T-helper 17 cell (primary cell): ENCODE data around the gene MAPKAP1. TPM values are rescaled to one million over a fixed set of nuclear protein-coding genes. Genes with fewer than 3 reads are reported as not detected.
"Not testable (repeated sequence)": the region's sequence is repeated elsewhere in the genome, so short reads cannot be mapped to it uniquely, and the experiment has no call there.

Source experiments
- ATAC-seq: fragments of 150-1000 bp; cut with Tn5 transposase; 2 replicates; pipeline ENCODE4 v1.10.0; 2021; ENCODE audit warnings: mild to moderate bottlenecking, moderate library complexity
- DNase-seq, 3 donors: peaks; one replicate each; pipeline versions ENCODE4 v3.0.0 to v3.0.0-alpha.2; 2020 to 2021
- H3K9me3 ChIP-seq: one replicate; pipeline ENCODE4 v1.7.0; 2013; ENCODE audit warnings: low read length, mild to moderate bottlenecking; ENCODE audit not compliant: control insufficient read depth, poor library complexity, severe bottlenecking
- H3K27ac Mint-ChIP-seq: one replicate; pipeline ENCODE4 v1.8.0; 2022; ENCODE audit warnings: mild to moderate bottlenecking, moderate library complexity, mixed read lengths
- H3K27me3 Mint-ChIP-seq: one replicate; pipeline ENCODE4 v1.8.0; 2022; ENCODE audit warnings: mixed read lengths
- H3K36me3 Mint-ChIP-seq: one replicate; pipeline ENCODE4 v1.8.0; 2022; ENCODE audit warnings: low read depth, mixed read lengths
- H3K4me1 Mint-ChIP-seq: one replicate; pipeline ENCODE4 v1.8.0; 2022; ENCODE audit warnings: mild to moderate bottlenecking, mixed read lengths
- H3K4me3 Mint-ChIP-seq: one replicate; pipeline ENCODE4 v1.8.0; 2022; ENCODE audit warnings: mild to moderate bottlenecking, moderate library complexity, mixed read lengths
- total RNA-seq, 4 donors: library from RNA in 2 of 4; stranded (reverse) in 2 of 4; gene quantifications; one replicate each; pipeline ENCODE4 v1.2.3 and lab custom pipeline; 2022 to 2026

MAPKAP1 gene
- total RNA-seq, 2 donors from 2014 or later = 46.6 to 52.9 TPM

GRCh38 chr9:125701351-125701750 is 5.7 kb downstream of the MAPKAP1 start:
- no peak overlapping the region for H3K27ac Mint-ChIP-seq
- no peaks in the 10 kb centered on the region for H3K9me3 ChIP-seq
- H3K27me3 Mint-ChIP-seq = no peaks in the 10 kb centered on the region
- H3K4me3 Mint-ChIP-seq = no peak overlapping the region
- ATAC-seq (no peak), DNase-seq (no peak)
- peaks cover 39% of the 10 kb centered on the region for H3K4me1 Mint-ChIP-seq
- no peaks in the 10 kb centered on the region for H3K36me3 Mint-ChIP-seq

DNA sequence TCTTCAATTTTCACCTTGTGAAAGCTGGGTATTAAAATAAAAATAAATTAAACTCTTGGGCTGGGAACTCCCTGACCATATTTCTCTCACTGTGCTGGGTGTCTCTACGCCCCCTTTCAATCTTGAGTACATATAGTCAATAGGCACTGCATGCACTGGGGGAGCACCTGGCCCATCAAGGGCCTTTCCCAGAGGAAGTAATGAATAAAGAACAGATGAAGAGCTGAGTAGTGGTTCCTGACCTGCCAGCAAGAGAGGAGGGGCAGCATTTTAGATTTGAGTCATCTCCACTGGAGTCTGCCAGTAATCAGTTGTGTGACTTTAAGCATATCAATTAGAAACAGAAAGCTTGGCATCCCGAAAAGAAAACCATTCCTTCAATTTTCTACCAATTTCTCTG is 6.2 kb downstream of the MAPKAP1 start:
- Mint-ChIP-seq H3K36me3 (no peaks in the 10 kb centered on the region), H3K27ac (no peak overlapping the region), H3K4me3 (no peak overlapping the region), H3K27me3 (no peaks in the 10 kb centered on the region), H3K4me1 (peaks cover 35% of the 10 kb centered on the region)
- peak; percentile 59 for ATAC-seq
- no peaks in the 10 kb centered on the region for H3K9me3 ChIP-seq
- DNase-seq = no peak

- Mint-ChIP-seq H3K27ac (no peak overlapping the region), H3K4me3 (no peak overlapping the region), H3K27me3 (no peaks in the 10 kb centered on the region), H3K36me3 (no peaks in the 10 kb centered on the region), H3K4me1 (peaks cover 31% of the 10 kb centered on the region)
- no peak for ATAC-seq
- DNase-seq = no peak
- H3K9me3 ChIP-seq = no peaks in the 10 kb centered on the region
These were observed 7.1 kb downstream of the MAPKAP1 start for GRCh38 chr9:125699870-125700269.

DNA sequence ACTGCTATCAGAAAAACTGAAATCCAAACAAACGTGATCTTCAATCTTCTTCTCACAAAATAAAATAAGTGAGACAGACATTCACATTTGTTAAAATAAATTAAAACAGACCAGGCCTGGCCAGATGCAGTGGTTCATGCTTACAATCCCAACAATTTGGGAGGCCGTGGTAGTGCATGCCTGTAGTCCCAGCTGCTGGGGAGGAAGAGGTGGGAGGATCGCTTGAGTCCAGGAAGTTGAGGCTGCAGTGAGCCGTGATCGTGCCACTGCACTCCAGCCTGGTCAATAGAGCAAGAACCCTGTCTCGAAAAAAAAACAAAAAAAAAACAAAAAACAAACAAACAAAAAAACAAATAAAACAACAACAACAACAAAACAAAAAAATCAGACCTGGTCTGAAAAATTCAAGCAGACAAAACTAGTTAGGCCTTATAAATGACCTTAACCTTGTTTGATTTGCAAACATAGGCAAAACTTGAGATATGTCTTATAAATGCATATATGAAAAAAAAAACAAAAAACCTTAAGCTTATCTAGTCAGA is 10.8 kb downstream of the MAPKAP1 start:
- no peak for ATAC-seq
- peaks cover 22% of the 10 kb centered on the region for H3K4me1 Mint-ChIP-seq
- H3K9me3 ChIP-seq = no peaks in the 10 kb centered on the region
- no peak overlapping the region for H3K4me3 Mint-ChIP-seq
- no peaks in the 10 kb centered on the region for H3K27me3 Mint-ChIP-seq
- no peak overlapping the region for H3K27ac Mint-ChIP-seq
- H3K36me3 Mint-ChIP-seq = peaks cover 2% of the 10 kb centered on the region
- no peak for DNase-seq

- not testable (repeated sequence) for H3K4me3 Mint-ChIP-seq, H3K36me3 Mint-ChIP-seq, H3K9me3 ChIP-seq, H3K27ac Mint-ChIP-seq, H3K27me3 Mint-ChIP-seq, DNase-seq, ATAC-seq
- H3K4me1 Mint-ChIP-seq = peaks cover 26% of the 10 kb centered on the region
These were observed 11.5 kb downstream of the MAPKAP1 start for GRCh38 chr9:125695548-125695947.

DNA sequence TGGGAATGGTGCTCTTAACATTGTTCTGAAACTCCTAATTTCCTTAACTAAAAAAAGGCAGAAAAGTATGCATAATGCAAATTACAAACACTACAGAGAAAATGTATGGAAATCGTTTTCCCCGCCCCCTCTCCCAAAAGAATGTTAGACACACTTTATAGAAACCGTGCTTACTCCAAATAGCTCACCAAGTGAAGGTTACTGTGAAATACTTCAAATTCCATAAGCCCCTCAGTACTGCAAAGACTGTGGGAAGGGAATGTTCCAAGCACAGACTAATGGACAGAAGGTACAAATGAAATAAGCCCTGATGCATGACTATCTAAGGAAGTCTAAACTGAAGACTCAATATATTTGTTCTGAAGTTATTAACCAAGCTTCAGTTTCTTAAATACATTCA is 12.5 kb downstream of the MAPKAP1 start:
- H3K27me3 Mint-ChIP-seq = no peaks in the 10 kb centered on the region
- peaks cover 28% of the 10 kb centered on the region for H3K4me1 Mint-ChIP-seq
- no peak for ATAC-seq

DNA sequence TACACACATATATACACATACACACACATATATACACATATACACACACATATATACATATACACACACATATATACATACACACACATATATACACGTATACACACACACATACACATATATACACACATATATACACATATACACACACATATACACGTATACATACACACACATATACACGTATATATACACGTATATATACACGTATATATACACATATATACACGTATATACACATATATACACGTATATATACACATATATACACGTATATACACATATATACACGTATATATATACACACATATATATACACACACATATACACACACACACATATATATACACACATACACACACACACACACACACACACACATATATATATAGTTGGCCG is 13.5 kb downstream of the MAPKAP1 start:
- H3K4me3 Mint-ChIP-seq, DNase-seq, H3K36me3 Mint-ChIP-seq, H3K27me3 Mint-ChIP-seq, ATAC-seq, H3K9me3 ChIP-seq, H3K27ac Mint-ChIP-seq: not testable (repeated sequence)
- H3K4me1 Mint-ChIP-seq = peaks cover 28% of the 10 kb centered on the region

More for the DNA sequence above, 12.5 kb downstream of the MAPKAP1 start:
- peaks cover 4% of the 10 kb centered on the region for H3K36me3 Mint-ChIP-seq
- H3K9me3 ChIP-seq = no peaks in the 10 kb centered on the region
- DNase-seq = no peak
- H3K4me3 Mint-ChIP-seq = no peak overlapping the region
- H3K27ac Mint-ChIP-seq = no peak overlapping the region

GRCh38 chr9:125691869-125692268 is 15.1 kb downstream of the MAPKAP1 start:
- Mint-ChIP-seq H3K27ac (no peak overlapping the region), H3K4me1 (peaks cover 24% of the 10 kb centered on the region), H3K27me3 (no peaks in the 10 kb centered on the region), H3K36me3 (peaks cover 4% of the 10 kb centered on the region), H3K4me3 (no peak overlapping the region)
- DNase-seq (no peak), ATAC-seq (no peak)
- no peaks in the 10 kb centered on the region for H3K9me3 ChIP-seq

GRCh38 chr9:125690679-125691078 is 16.3 kb downstream of the MAPKAP1 start:
- no peaks in the 10 kb centered on the region for H3K9me3 ChIP-seq
- Mint-ChIP-seq H3K27me3 (no peaks in the 10 kb centered on the region), H3K36me3 (peaks cover 4% of the 10 kb centered on the region), H3K4me3 (no peak overlapping the region), H3K27ac (no peak overlapping the region), H3K4me1 (peaks cover 19% of the 10 kb centered on the region)
- DNase-seq = no peak
- ATAC-seq = no peak

GRCh38 chr9:125687163-125687863 is 19.7 kb downstream of the MAPKAP1 start:
- Mint-ChIP-seq H3K36me3 (peaks cover 10% of the 10 kb centered on the region), H3K27ac (peak overlapping the region; percentile 14), H3K4me1 (peaks cover 23% of the 10 kb centered on the region), H3K27me3 (no peaks in the 10 kb centered on the region), H3K4me3 (no peak overlapping the region)
- ATAC-seq (no peak), DNase-seq (no peak)
- no peaks in the 10 kb centered on the region for H3K9me3 ChIP-seq

DNA sequence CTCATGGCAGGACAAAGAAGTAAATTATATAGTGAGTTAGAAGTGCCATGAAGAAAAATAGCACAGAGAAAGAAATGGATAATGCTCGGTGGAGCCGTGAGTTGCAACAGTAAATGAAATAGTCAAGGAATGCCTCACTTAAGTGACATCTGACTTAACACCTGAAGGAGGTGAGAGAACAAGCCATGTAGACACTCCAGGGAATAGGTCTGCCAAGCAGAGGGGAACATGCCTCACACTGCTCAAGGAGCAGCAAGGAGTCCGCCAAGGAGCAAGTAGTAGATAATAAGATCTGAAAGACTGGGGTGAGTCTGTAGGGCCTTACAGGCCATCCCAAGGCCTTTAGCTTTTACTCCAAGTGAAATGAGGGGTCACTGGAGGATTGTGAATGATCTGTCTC is 21.8 kb downstream of the MAPKAP1 start:
- H3K27ac Mint-ChIP-seq = peak overlapping the region; percentile 70
- H3K27me3 Mint-ChIP-seq = no peaks in the 10 kb centered on the region
- H3K4me3 Mint-ChIP-seq = no peak overlapping the region
- ATAC-seq = no peak
- peaks cover 6% of the 10 kb centered on the region for H3K36me3 Mint-ChIP-seq
- DNase-seq = no peak
- H3K4me1 Mint-ChIP-seq = peaks cover 14% of the 10 kb centered on the region
- no peaks in the 10 kb centered on the region for H3K9me3 ChIP-seq

- no peaks in the 10 kb centered on the region for H3K27me3 Mint-ChIP-seq
- DNase-seq = no peak
- no peak overlapping the region for H3K4me3 Mint-ChIP-seq
- H3K36me3 Mint-ChIP-seq = peaks cover 6% of the 10 kb centered on the region
- H3K4me1 Mint-ChIP-seq = peaks cover 16% of the 10 kb centered on the region
- no peak overlapping the region for H3K27ac Mint-ChIP-seq
- no peaks in the 10 kb centered on the region for H3K9me3 ChIP-seq
- ATAC-seq = no peak
These were observed 23.5 kb downstream of the MAPKAP1 start for GRCh38 chr9:125683486-125683885.

- Mint-ChIP-seq H3K27ac (no peak overlapping the region), H3K4me1 (peaks cover 16% of the 10 kb centered on the region), H3K4me3 (no peak overlapping the region), H3K27me3 (no peaks in the 10 kb centered on the region), H3K36me3 (peaks cover 6% of the 10 kb centered on the region)
- no peaks in the 10 kb centered on the region for H3K9me3 ChIP-seq
- DNase-seq (no peak), ATAC-seq (no peak)
These were observed 24.7 kb downstream of the MAPKAP1 start for GRCh38 chr9:125682340-125682739.

- Mint-ChIP-seq H3K27me3 (no peaks in the 10 kb centered on the region), H3K4me1 (peaks cover 18% of the 10 kb centered on the region), H3K27ac (peak overlapping the region; percentile 24), H3K36me3 (peaks cover 6% of the 10 kb centered on the region), H3K4me3 (no peak overlapping the region)
- ATAC-seq (no peak), DNase-seq (no peak)
- H3K9me3 ChIP-seq = no peaks in the 10 kb centered on the region
These were observed 25.4 kb downstream of the MAPKAP1 start for GRCh38 chr9:125681657-125682056.
